HG02840 (cell line): Measurements from ENCODE around the gene DNAH12.
"Not testable (repeated sequence)": the region's sequence is repeated elsewhere in the genome, so short reads cannot be mapped to it uniquely, and the experiment has no call there.

ENCODE experiments used
- ATAC-seq: cut with Tn5 transposase; IDR thresholded peaks from one replicate; pipeline ENCODE4 v1.9.1; 2021; ENCODE audit warnings: mild to moderate bottlenecking, moderate library complexity, moderate number of reproducible peaks; ENCODE audit not compliant: unreplicated experiment, low FRiP score

The DNAH12 gene

DNA sequence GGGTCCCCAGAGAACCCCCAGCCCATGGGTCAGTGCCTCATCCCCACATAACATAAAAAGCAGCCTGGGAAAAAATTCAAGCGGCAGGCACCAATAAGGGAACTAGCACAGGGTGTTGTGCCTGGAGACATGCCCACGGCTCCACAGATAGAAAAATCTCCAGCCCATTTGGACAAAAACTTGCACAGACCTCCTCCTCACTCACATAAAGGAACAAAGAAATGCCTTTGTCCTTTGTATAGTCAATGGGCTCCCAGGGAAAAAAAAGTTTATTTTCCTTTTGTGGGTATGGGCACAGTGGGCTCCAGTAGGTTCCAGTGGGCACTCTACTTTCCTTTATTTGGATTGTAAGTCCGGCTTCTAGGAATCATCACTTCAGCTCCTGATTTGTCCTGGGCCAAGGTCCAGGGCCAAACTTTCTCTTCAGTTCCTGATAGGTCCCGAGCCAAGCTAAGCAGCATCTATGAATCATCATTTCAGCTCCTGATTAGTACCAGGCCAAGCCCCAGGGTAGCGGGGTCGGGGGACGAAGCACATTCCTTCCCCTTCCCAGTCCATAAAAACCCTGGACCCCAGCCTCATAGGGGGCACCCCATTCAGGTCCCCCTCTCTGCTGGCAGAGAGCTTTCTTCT lies 1.6 kb upstream of the DNAH12 start:
- no peak for ATAC-seq

DNA sequence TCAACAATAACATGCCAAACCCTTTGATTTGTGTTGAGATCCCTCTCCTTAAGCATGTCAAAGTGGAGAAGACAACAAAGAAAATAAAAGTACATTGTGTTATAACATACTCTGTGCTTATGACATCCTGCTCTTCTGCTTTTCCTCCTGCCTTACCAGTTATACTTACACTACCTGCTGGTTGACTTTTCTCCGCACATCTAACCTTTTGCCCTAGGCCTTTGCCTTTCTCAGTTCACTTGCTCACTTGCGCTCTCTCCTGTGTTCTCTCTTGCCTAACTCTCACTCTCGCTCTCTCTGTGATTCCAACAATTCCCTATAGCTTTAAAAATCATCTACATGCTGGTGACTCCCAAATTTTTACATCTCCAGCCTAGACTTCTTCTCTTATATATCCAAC lies 5.7 kb downstream of the DNAH12 start:
- ATAC-seq = no peak

DNA sequence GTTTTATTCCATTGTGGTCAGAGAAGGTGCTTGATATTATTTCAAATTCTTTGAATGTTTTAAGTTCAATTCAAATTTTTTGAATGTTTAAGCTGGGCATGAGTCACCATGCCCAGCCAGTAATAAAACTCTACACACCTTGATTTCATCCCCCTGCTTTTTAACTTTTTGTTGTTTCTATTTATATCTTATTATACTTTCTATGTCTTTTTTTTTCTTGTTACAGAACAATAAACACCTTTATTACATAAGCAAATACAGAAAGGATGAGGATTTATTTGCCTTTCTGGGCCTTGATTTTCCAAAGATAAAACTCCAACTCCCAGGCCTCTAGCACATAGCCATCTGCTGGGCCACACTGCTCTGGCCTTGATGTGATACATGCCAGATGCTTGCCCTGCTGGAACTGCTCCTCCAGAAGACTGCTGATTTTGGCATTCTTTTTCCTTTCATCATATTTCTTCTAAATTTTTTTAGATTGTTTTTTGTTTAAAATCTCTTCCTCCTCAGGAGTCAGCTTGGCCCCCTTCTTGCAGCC lies 14.0 kb downstream of the DNAH12 start:
- no peak for ATAC-seq

DNA sequence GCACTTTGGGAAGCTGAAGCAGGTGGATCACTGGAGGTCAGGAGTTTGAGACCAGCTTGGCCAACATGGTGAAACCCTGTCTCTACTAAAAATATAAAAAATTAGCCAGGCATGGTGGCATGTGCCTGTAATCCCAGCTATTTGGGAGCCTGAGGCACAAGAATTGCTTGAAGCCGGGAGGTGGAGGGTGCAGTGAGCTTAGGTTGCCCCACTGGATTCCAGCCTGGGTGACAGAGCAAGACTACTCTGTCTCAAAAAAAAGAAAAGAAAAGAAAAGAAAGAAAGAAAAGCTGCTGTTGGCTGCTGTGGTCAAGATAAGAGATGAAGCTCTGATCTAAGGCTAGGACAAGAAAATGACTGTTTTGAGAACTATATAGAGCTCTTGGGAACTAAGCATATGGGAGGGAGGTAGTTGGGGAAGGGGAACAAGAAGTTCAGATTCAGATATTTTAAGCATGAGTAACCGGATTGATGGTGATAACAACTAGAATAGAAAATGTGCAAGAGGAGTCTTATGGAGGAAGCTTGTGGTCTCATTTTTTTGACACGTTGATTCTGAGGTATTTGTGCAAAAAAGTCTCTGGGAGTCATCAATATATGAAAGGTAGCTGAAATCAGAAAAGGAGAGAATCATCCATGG lies 25.7 kb downstream of the DNAH12 start:
- ATAC-seq = no peak

DNA sequence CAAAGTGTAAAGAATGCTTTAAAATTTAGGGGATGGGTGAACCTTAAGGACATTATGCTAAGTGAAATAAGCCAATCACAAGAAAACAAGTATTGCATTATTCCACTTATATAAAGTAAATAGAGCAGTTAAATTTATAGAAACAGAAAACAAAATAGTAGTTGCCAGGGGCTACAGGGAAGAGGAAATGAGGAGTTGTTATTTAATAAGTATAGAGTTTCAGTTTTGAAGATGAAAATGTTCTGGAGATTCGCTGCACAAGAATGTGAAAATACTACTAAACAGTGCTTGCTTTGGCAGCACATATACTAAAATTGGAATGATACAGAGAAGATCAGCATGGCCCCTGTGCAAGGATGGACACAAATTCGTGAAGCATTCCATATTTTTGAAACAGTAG lies 32.0 kb downstream of the DNAH12 start:
- no peak for ATAC-seq

DNA sequence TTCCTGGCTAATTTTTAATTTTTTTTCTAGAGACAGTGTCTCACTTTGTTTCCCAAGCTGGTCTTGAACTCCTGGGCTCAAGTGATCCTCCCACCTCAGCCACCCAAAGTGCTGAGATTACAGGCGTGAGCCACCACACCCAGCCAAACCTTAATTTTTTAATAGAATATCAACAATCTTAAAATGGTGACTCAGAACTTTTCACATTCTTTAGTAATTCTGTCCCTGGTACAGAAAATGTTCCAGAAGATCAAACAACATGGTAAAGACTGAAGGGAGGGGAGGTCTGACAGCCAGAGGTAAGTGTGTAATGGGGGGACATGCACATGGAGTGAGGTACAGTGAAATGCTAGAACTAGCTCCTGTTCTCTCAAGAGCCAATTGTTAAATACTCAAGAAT lies 38.2 kb downstream of the DNAH12 start:
- ATAC-seq = no peak

DNA sequence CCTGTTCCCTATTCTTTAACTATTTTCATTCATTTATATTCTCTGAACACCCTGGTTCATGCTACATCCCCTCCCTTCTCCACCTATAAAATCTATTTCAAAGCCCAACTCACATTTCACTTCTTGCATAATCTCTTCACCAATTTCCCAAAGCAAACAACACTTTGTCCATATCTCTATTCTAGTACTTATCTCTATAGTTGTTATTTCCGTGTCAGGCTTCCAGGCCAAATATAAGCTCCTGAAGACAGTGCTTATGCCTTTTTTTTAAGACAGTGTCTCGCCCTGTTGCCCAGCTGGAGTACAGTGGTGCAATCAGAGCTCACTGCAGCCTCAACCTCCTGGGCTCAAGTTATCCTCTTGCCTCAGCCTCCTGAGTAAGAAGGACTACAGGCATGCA lies 43.6 kb downstream of the DNAH12 start:
- no peak for ATAC-seq

DNA sequence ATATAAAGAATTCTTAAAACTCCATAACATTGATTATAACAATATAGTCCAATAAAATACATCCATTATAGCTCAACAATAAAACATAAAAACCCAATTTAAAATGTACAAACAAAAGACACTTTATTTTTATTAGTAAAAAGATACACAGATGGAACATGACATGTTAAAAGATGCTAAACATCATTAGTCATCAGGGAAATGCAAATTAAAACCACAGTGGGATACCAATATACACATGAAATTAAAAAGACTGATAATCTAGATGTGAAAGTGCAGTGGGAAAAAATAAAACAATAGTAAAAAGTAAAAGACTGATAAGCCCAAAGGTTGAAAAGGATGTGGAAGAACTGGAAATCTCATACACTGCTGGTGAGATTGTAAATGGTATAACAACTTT lies 46.2 kb downstream of the DNAH12 start:
- no peak for ATAC-seq

DNA sequence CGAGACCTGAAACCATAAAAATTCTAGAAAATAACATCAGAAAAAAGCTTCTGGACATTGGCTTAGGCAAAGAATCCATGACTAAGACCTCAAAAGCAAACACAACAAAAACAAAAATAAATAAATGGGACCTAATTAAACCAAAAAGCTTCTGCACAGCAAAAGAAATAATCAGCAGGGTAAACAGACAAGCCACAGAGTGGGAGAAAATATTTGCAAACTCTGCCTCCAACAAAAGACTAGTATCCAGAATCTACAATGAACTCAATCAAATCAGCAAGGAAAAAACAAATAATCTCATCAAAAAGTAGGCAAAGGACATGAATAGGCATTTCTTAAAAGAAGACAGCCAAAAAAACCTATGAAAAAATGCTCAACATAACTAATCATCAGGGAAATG lies 59.6 kb downstream of the DNAH12 start:
- ATAC-seq = no peak

DNA sequence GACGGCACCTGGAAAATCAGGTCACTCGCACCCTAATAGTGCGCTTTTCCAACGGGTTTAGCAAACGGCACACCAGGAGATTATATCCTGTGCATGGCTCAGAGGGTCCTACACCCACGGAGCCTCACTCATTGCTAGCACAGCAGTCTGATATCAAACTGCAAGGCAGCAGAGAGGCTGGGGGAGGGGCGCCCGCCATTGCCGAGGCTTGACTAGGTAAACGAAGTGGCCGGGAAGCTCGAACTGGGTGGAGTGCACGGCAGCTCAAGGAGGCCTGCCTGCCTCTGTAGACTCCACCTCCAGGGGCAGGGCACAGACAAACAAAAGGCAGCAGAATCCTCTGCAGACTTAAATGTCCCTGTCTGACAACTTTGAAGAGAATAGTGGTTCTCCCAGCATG lies 67.0 kb downstream of the DNAH12 start:
- ATAC-seq = not testable (repeated sequence)

DNA sequence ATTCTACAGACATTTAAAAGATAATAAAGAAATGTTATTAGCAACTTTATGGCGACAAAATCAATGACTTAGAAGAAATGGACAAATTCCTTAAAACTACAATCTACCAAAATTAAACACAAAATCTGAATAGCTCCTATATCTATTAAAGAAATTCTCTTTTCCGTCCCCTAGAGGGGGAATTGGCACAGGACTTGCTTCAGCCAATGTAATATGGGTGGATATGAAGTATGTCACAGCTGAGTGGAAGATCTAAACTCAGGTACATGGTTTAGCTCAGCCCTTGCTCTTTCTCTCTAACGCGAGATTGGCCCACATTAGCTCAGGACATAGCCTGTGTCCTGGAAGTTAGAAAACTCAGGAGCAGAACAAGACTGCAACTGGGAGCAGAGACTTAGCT lies 79.3 kb downstream of the DNAH12 start:
- ATAC-seq = no peak

DNA sequence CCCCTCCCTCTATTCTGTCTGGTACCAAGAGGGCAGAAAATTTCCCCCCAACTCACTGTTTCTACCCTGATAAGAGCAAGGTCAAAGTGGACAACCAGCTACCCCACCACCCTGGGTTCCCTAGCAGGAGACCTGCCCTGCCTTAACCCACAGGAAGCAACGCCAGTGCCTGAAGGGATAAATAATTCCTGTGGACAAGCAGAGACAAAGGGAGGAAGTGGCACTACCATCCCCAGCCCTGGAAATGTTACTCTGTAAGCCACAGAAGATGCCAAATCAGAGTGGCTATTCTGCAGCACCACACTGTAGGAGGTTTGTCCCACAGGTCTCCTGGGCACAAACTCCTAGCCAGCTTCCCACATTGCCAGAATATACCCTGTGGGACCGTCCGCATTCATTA lies 80.1 kb downstream of the DNAH12 start:
- ATAC-seq = no peak

DNA sequence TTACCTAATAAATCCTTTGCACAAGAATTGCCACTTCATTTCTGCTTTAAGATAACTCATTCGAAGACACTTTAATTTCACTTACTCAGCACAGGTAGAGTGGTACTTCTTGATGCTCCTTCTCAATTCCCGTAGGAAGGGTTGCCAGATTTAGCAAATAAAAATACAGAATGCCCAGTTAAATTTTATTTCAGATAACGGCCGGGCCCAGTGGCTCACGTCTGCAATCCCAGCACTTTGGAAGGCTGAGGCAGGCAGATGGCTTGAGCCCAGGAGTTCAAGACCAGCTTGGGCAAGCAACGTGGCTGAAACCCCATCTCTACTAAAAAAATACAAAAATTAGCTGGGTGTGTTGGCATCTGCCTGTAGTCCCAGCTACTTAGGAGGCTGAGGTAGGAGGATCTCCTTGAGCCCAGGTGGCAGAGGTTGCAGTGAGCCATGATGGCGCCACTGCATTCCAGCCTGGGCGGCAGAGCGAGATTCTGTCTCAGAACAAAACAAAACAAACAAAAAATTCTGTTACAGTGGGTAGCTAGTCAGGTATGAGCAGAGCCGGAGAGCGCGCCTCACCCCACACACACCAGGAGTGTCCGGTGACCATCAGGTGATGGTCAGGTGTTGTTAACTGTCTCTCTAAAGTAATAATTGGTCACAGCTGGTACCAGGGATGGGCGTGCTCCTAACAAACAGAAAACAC lies 92.8 kb downstream of the DNAH12 start:
- ATAC-seq = no peak

DNA sequence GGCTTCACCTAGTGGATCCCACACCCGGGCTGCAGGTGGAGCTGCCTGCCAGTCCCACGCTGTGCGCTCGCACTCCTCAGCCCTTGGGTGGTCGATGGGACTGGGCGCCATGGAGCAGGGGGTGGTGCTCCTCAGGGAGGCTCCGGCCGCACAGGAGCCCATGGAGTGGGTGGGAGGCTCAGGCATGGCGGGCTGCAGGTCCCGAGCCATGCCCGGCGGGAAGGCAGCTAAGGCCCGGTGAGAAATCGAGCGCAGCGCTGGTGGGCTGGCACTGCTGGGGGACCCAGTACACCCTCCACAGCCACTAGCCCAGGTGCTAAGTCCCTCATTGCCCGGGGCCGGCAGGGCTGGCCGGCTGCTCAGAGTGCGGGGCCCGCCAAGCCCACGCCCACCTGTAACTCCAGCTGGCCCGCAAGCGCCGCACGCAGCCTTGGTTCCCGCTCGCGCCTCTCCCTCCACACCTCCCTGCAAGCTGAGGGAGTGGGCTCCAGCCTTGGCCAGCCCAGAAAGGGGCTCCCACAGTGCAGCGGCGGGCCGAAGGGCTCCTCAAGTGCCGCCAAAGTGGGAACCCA lies 94.8 kb downstream of the DNAH12 start:
- ATAC-seq = not testable (repeated sequence)

DNA sequence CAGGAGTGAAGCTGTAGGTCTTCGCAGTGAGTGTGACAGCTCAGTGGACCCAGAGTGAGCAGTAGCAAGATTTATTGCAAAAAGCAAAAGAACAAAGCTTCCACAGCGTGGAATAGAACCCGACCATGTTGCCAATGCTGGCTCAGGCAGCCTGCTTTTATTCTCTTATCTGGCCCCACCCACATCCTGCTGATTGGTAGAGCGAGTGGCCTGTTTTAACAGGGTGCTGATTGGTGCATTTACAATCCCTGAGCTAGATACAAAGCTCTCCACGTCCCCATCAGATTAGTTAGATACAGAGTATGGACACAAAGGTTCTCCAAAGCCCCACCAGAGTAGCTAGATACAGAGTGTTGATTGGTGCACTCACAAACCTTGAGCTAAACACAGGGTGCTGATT lies 95.7 kb downstream of the DNAH12 start:
- not testable (repeated sequence) for ATAC-seq

DNA sequence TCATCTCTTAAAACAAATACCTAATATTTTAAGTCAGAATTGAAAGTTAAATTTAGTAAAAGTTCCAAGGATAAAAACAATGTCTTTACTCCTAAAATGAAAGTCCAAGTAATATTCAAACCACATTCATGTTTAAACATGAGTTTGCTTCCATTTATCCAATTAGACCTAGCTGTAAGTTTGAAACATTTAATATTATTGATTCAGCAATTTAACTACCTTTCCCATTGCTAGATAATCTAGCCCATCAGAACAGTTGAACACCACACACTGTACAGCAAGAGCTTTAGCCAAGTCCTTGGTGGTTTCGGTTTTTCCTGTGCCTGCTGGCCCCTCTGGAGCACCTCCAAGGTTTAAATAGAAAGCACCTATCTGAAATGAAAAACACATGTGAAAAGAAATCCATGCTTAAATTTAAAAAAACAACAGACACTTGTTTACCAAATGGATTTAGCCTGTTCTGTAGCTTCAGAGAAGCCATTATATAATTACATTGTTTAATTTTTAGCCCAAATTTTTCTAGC lies 97.8 kb downstream of the DNAH12 start:
- ATAC-seq = no peak

DNA sequence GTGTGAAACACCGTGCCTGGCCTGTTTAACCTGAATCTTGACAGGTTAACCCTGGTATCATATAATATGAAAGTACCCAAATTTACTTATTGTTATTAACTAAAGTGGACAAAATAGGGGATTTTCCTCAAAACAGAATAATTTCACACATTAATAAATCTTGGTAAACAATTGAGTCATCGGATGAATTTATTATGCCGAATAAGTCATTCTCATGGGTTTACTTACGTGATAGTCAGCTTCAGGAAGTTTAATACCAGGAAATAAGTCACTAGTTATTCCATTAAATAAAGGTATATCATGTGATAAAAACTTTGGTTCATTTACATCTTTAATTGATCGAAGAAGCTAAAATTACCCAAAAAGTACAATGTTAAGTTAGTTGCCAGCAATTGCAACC lies 99.7 kb downstream of the DNAH12 start:
- ATAC-seq = no peak

DNA sequence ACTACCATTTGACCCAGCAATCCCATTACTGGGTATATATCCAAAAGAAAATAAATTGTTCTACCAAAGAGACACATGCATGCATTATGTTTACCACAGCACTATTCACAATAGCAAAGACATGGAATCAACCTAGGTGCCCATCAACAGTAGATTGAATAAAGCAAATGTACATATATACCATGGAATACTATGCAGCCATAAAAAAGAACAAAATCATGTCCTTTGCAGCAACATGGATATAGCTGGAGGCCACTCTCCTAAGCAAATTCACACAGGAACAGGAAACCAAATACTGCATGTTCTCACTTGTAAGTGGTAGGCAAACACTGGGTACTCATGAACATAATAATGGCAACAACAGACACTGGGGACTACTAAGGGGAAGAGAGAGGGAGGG lies 104.0 kb downstream of the DNAH12 start:
- not testable (repeated sequence) for ATAC-seq

DNA sequence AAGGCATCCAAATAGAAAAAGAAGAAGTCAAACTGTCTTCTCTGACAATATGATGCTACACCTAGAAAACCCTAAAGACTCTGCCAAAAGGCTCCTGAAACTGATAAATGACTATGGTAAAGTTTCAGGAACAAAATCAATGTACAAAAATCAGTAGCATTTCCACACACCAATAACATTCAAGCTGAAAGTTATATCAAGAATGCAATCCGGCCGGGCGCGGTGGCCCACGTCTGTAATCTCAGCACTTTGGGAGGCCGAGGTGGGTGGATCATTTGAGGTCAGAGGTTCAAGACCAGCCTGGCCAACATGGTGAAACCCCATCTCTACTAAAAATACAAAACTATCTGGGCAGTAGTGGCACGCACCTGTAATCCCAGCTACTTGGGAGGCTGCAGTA lies 105.7 kb downstream of the DNAH12 start:
- not testable (repeated sequence) for ATAC-seq

DNA sequence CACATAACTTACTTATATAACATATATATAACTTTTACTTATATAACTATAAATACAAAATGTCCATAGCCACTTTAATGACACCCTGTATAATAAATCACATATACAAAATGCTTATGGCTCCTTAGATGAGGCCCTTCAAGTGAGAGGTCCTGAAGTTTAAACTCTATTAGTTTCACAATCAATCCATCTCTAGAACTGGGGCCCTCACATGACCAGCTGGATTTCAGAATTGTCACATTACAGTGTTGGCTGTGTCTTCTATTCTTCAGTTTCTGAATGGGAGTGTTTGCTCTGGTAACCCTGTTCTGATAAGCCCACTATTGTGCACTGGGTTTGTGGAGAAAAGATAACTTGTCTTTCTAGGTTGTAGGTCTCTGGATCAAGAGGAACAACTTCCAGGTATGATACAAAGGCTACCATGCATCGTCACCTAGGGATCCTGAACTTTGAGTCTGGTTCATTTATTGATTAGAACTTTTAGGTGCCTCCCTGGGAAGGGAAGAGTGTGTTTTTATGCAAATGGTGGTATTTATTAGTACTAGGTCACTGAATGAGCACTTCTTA lies 107.9 kb downstream of the DNAH12 start:
- no peak for ATAC-seq

DNA sequence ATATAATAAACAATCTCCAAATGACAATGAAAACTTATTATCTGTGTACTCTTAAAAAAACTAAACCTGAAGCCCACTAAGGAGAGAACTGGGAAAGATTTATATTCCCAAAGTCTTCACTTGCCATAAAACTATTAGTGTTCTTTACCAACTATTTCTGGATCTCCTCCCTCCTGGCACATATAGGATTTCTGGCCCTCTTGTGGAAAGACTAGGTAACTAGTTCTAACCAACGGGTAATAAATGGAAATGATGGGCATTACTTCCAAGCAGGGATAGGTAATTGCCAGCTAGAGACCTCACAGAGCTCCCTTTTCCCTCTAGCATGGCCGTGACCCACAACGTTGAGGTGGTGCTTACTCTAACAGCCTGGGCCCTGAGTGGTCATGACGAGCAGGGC lies 110.1 kb downstream of the DNAH12 start:
- ATAC-seq = no peak
